DOHH2 (cell line): ENCODE measurements around the gene GPC5.

Experiments used
- H3F3A ChIP-seq: fragments of 200-600 bp; sonication (generic), shearing (Covaris generic); 2 replicates; pipeline ENCODE4 v1.6.0; 2016; ENCODE audit warnings: antibody characterized with exemption, mild to moderate bottlenecking; ENCODE audit not compliant: control insufficient read depth, insufficient read depth
- H3K27ac ChIP-seq: fragments of 200-600 bp; sonication (generic); 2 replicates; pipeline ENCODE4 v1.5.1; 2014; ENCODE audit warnings: low read depth, mild to moderate bottlenecking, low read length, moderate library complexity
- H3K27me3 ChIP-seq: fragments of 200-600 bp; sonication (generic); 2 replicates; pipeline ENCODE4 v1.6.1; 2014; ENCODE audit warnings: mild to moderate bottlenecking, low read length, mixed read lengths; ENCODE audit not compliant: control insufficient read depth
- H3K36me3 ChIP-seq: fragments of 200-600 bp; sonication (generic); 2 replicates; pipeline ENCODE4 v1.6.1; 2014; ENCODE audit warnings: mild to moderate bottlenecking, low read length, moderate library complexity, mixed read lengths; ENCODE audit not compliant: control insufficient read depth
- H3K4me1 ChIP-seq: fragments of 200-600 bp; sonication (generic); 2 replicates; pipeline ENCODE4 v1.6.1; 2014; ENCODE audit warnings: mild to moderate bottlenecking, low read length, mixed read lengths; ENCODE audit not compliant: control insufficient read depth
- H3K4me2 ChIP-seq: fragments of 200-600 bp; sonication (generic); 2 replicates; pipeline ENCODE4 v1.6.0; 2014; ENCODE audit warnings: mild to moderate bottlenecking, low read length, moderate library complexity
- H3K4me3 ChIP-seq: fragments of 200-600 bp; sonication (generic); 2 replicates; pipeline ENCODE4 v1.5.1; 2014; ENCODE audit warnings: mild to moderate bottlenecking, low read length, mixed read lengths
- H3K79me2 ChIP-seq: fragments of 200-600 bp; sonication (generic); 2 replicates; pipeline ENCODE4 v1.6.1; 2014; ENCODE audit warnings: mild to moderate bottlenecking, low read length, mixed read lengths; ENCODE audit not compliant: control insufficient read depth
- H3K9me2 ChIP-seq: fragments of 200-600 bp; sonication (generic); replicated peaks from 2 replicates; pipeline ENCODE4 v1.6.1; 2014; ENCODE audit warnings: mild to moderate bottlenecking, low read length, mixed read lengths; ENCODE audit not compliant: control insufficient read depth
- H3K9me3 ChIP-seq: fragments of 200-600 bp; sonication (generic); 2 replicates; pipeline ENCODE4 v1.6.1; 2014; ENCODE audit warnings: antibody characterized with exemption, low read length, mixed read lengths; ENCODE audit not compliant: control insufficient read depth, insufficient read depth
- H4K20me1 ChIP-seq: fragments of 200-600 bp; sonication (generic); 2 replicates; pipeline ENCODE4 v1.6.0; 2014; ENCODE audit warnings: low read depth, mild to moderate bottlenecking, antibody characterized with exemption, low read length, moderate library complexity; ENCODE audit not compliant: control insufficient read depth, insufficient read depth
- CTCF ChIP-seq: fragments of 200-600 bp; sonication (generic); IDR thresholded peaks from one replicate; pipeline ENCODE4 v1.5.1; 2014; ENCODE audit warnings: antibody characterized with exemption, mild to moderate bottlenecking, low read depth, low read length; ENCODE audit not compliant: poor library complexity, severe bottlenecking
- EZH2phosphoT487 ChIP-seq: fragments of 200-600 bp; sonication (generic); IDR thresholded peaks from 2 replicates; pipeline ENCODE4 v1.6.1; 2017; ENCODE audit warnings: borderline replicate concordance, mild to moderate bottlenecking, antibody characterized with exemption, low read length, moderate library complexity, mixed read lengths

Gene GPC5

DNA sequence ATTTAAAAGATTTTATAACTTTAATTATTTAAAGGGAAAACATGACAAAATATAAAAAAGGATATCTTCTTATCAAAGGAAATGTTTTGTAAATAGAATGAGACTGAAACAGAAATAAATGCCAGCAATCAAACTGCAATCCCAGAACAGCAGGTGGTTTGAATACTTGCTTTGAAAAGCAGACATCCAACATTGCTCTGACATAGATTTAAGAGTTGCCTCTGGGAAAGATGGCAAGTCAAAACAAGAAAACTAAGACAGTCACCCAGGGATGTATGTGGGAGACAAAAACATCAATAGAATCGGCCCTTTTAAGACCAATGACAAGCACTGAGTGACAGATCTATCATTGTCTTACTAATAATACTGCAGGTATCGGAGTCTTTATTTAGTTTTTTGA is 1038.5 kb downstream of the GPC5 start:
- no peaks in the 10 kb centered on the region for H3K9me3 ChIP-seq
- H3K79me2 ChIP-seq, result no peaks in the 10 kb centered on the region
- TF ChIP-seq EZH2phosphoT487 (no peak), CTCF (no peak)
- H3K27ac ChIP-seq, result no peak overlapping the region
- no peaks in the 10 kb centered on the region for H3K4me1 ChIP-seq
- no peaks in the 10 kb centered on the region for H3F3A ChIP-seq
- no peak overlapping the region for H3K4me3 ChIP-seq
- no peak overlapping the region for H3K4me2 ChIP-seq
- H3K27me3 ChIP-seq, result no peaks in the 10 kb centered on the region
- H3K36me3 ChIP-seq, result no peaks in the 10 kb centered on the region
- no peaks in the 10 kb centered on the region for H4K20me1 ChIP-seq
- H3K9me2 ChIP-seq, result no peaks in the 10 kb centered on the region

GRCh38 chr13:92444244-92444643 is 1045.8 kb downstream of the GPC5 start:
- Histone ChIP-seq H3K9me2 (no peaks in the 10 kb centered on the region), H3K4me1 (no peaks in the 10 kb centered on the region), H3K27me3 (no peaks in the 10 kb centered on the region), H4K20me1 (no peaks in the 10 kb centered on the region), H3K9me3 (no peaks in the 10 kb centered on the region), H3K79me2 (no peaks in the 10 kb centered on the region), H3K4me2 (no peak overlapping the region), H3F3A (no peaks in the 10 kb centered on the region), H3K36me3 (no peaks in the 10 kb centered on the region), H3K4me3 (no peak overlapping the region), H3K27ac (no peak overlapping the region)
- no peak for TF ChIP-seq CTCF
- no peak for TF ChIP-seq EZH2phosphoT487

DNA sequence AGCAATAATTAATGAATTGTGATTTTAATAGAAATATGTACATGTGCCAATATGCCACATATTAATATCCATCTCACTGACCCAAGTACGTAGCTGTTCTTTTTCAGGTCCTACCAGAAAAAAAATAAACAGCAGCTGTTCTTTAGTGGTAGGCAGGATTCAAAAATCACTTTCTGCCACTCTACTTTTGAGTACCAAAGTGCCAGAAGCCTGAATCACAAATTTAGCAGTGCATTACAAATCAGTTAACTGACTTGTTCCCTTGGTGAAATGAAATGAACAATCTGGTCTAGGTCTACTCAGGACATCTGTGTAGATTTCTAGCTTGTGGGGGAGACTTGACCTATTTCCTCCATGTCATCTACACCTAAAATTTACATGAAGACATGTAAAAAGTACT is 1052.6 kb downstream of the GPC5 start:
- no peaks in the 10 kb centered on the region for H3K79me2 ChIP-seq
- H3K4me2 ChIP-seq, result no peak overlapping the region

More for the DNA sequence above, 1052.6 kb downstream of the GPC5 start:
- Histone ChIP-seq H3F3A (no peaks in the 10 kb centered on the region), H3K4me1 (no peaks in the 10 kb centered on the region), H3K4me3 (no peak overlapping the region), H3K27ac (no peak overlapping the region), H4K20me1 (no peaks in the 10 kb centered on the region), H3K27me3 (no peaks in the 10 kb centered on the region), H3K9me3 (no peaks in the 10 kb centered on the region), H3K36me3 (no peaks in the 10 kb centered on the region), H3K9me2 (no peaks in the 10 kb centered on the region)
- TF ChIP-seq EZH2phosphoT487 (no peak), CTCF (no peak)
